Suppressor macrophage treated with lipopolysaccharide for 4 hours (primary cell): ENCODE measurements around the gene SAGE1.
A peak's percentile ranks its signal among the peaks of the same experiment; 100 is the strongest.
"Not testable (repeated sequence)": the region's sequence is repeated elsewhere in the genome, so short reads cannot be mapped to it uniquely, and the experiment has no call there.

ENCODE experiments used
- DNase-seq: peaks from one replicate; pipeline ENCODE4 v3.0.0-alpha.2; 2020

Gene SAGE1

GRCh38 chrX:135893294-135893817 lies at the start of gene SAGE1, which contains the start of gene CT45A10:
SAGE1 (plus strand) TSS chrX:135893716; CDS start chrX:135896243, 2,527 bp downstream.
CT45A10 (minus strand) TSS chrX:135893444; CDS start chrX:135885344, 8,100 bp downstream.
- no peak for DNase-seq

- DNase-seq: not testable (repeated sequence)
Observed at GRCh38 chrX:135854438-135854837, 39.1 kb upstream of the SAGE1 start, which contains the start of gene CT45A8. CT45A8 (minus strand) TSS chrX:135854538; CDS start chrX:135850783, 3,755 bp downstream.

GRCh38 chrX:135871712-135872111 lies 21.8 kb upstream of the SAGE1 start, which contains the start of gene CT45A9:
CT45A9 (minus strand) TSS chrX:135871812; CDS start chrX:135868061, 3,751 bp downstream.
- DNase-seq: not testable (repeated sequence)

- DNase-seq: not testable (repeated sequence)
Observed at GRCh38 chrX:135882741-135883140, 10.8 kb upstream of the SAGE1 start.

GRCh38 chrX:135888230-135888629 lies 5.3 kb upstream of the SAGE1 start:
- DNase-seq: not testable (repeated sequence)

GRCh38 chrX:135888976-135889375 lies 4.5 kb upstream of the SAGE1 start:
- DNase-seq: peak; percentile 2

- DNase-seq: no peak
Observed at GRCh38 chrX:135890087-135890585, 3.4 kb upstream of the SAGE1 start.

- DNase-seq: no peak
Observed at GRCh38 chrX:135892781-135893180, 735 bp upstream of the SAGE1 start.

- DNase-seq: no peak
Observed at GRCh38 chrX:135910251-135910650, 16.7 kb downstream of the SAGE1 start.

- no peak for DNase-seq
Observed at GRCh38 chrX:135914404-135914803, 20.9 kb downstream of the SAGE1 start.

GRCh38 chrX:135920516-135920915 lies 27.0 kb downstream of the SAGE1 start:
- DNase-seq: not testable (repeated sequence)

- no peak for DNase-seq
Observed at GRCh38 chrX:135923353-135923752, 29.8 kb downstream of the SAGE1 start.

- DNase-seq: no peak
Observed at GRCh38 chrX:135927897-135928296, 34.4 kb downstream of the SAGE1 start.

GRCh38 chrX:135931644-135932487 lies 38.4 kb downstream of the SAGE1 start:
- peak; percentile 49 for DNase-seq

GRCh38 chrX:135944486-135944885 lies 51.0 kb downstream of the SAGE1 start:
- DNase-seq: no peak

- no peak for DNase-seq
Observed at GRCh38 chrX:135951291-135951690, 57.8 kb downstream of the SAGE1 start.
